Measurements from ENCODE around the gene IFIT1B. TPM values are rescaled to one million over a fixed set of nuclear protein-coding genes. Genes with fewer than 3 reads are reported as not detected.

Gene IFIT1B
- total and polyA plus RNA-seq, 2 of the 8 experiments (the other 6 are each of a cell fraction or from before 2014, with no cell fraction given): not detected

DNA sequence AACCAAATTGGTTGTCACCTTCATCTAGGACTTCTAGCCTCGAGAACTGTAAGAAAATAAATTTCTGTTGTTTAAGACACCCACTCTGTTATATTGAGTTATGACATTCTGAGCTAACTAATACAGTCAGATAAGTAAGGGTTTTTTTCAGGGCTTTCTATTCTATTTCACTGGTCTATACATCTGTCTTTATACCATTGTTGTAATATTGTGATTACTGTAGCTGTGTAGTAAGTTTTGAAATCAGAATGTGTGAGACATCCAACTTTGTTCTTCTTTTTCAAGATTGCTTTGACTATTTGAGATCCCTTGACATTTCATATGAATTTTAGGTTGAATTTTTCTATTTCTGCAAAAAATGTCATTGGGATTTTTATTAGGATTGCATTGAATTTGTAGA, 22.1 kb downstream of the IFIT1B start:
- POLR2A ChIA-PET (ENCODE audit: partially characterized antibody): no interaction called here
- H3K56ac ChIP-seq (replicated peaks; ENCODE audit: insufficient read length, low read depth, low read length): no peak overlapping the region
- FAIRE-seq (no peak), DNase-seq (ENCODE audit: low read depth in 1 of 2, low spot score in 2 of 2) (no peak)
- H2BK20ac ChIP-seq (ENCODE audit: low read length): no peak overlapping the region
- H2BK5ac ChIP-seq (ENCODE audit: low read depth, low read length): no peak overlapping the region
- H3K9ac ChIP-seq (replicated peaks in 1 of 4; ENCODE audit: extremely low read depth in 1 of 4, low read depth in 3 of 4, low read length in 3 of 4): no peak overlapping the region
- no peak overlapping the region for H2AK5ac ChIP-seq (ENCODE audit: low read depth, low read length)
- WGBS, 2 experiments (ENCODE audit: extremely low coverage in 1 of 2, insufficient coverage in 1 of 2, insufficient read length in 1 of 2, insufficient replicate concordance in 2 of 2, low coverage in 1 of 2, low lambda C conversion rate in 2 of 2, missing lambda C conversion rate in 1 of 2): 91% methylated on average over 1 of the region's 1 CpG; no CpG with 5 or more reads in 1 of the 2 experiments
- CTCF ChIA-PET (ENCODE audit: partially characterized antibody): interaction anchor here (0.6 kb wide), 1 partner anchor 33 kb away, joined by 3 read pairs; no protein-coding TSS in a partner anchor
- TF ChIP-seq CEBPB (IDR thresholded peaks at IDR 0.05; ENCODE audit: low read depth, low read length) (no peak), SP1 (IDR thresholded peaks at IDR 0.05; ENCODE audit: low read depth, low read length) (no peak)
- no peaks in the 10 kb centered on the region for H3K79me2 ChIP-seq (ENCODE audit: control insufficient read depth in 1 of 2, insufficient read depth in 2 of 2, low read length in 2 of 2)
- H4K91ac ChIP-seq (replicated peaks; ENCODE audit: insufficient read length, low read length): no peak overlapping the region
- no peak overlapping the region for H3K27ac ChIP-seq (ENCODE audit: low read depth, low read length)
- H4K8ac ChIP-seq (ENCODE audit: extremely low read depth, insufficient read depth, low read length): no peak overlapping the region
- H2BK15ac ChIP-seq (ENCODE audit: low read length): no peak overlapping the region
- H3K27me3 ChIP-seq (replicated peaks in 1 of 4; ENCODE audit: control insufficient read depth in 3 of 4, extremely low read depth in 1 of 4, insufficient read depth in 3 of 4, low read length in 3 of 4): no peaks in the 10 kb centered on the region
- no peaks in the 10 kb centered on the region for H3K79me1 ChIP-seq (ENCODE audit: low read depth, low read length)
- no peak overlapping the region for H3K4me3 ChIP-seq (ENCODE audit: extremely low read depth in 1 of 4, insufficient read depth in 2 of 4, low read depth in 3 of 4, low read length in 4 of 4)
- H2AFZ ChIP-seq (ENCODE audit: low read length): no peak overlapping the region
- no peak overlapping the region for H2BK12ac ChIP-seq (ENCODE audit: low read depth, low read length)
- H3K18ac ChIP-seq (ENCODE audit: extremely low read depth, low read length): no peak overlapping the region
- H4K20me1 ChIP-seq (replicated peaks in 1 of 2; ENCODE audit: control insufficient read depth in 1 of 2, insufficient read depth in 2 of 2, low read length in 2 of 2): no peaks in the 10 kb centered on the region
- H3K14ac ChIP-seq (ENCODE audit: insufficient read length): no peak overlapping the region
- H3K9me3 ChIP-seq (ENCODE audit: insufficient read depth in 2 of 2, low read depth in 1 of 2, low read length in 1 of 2): no peaks in the 10 kb centered on the region
- H3K23ac ChIP-seq (ENCODE audit: insufficient read length): no peak overlapping the region
- H3K23me2 ChIP-seq (ENCODE audit: low read depth, low read length): no peaks in the 10 kb centered on the region
- H3K4me1 ChIP-seq (replicated peaks in 1 of 4; ENCODE audit: control insufficient read depth in 3 of 4, insufficient read depth in 4 of 4, low read length in 3 of 4): no peaks in the 10 kb centered on the region
- H3K36me3 ChIP-seq (ENCODE audit: control insufficient read depth in 2 of 4, insufficient read depth in 4 of 4, low read length in 3 of 4): no peaks in the 10 kb centered on the region
- no peak overlapping the region for H3K4ac ChIP-seq (replicated peaks; ENCODE audit: insufficient read length, low read depth, low read length)
- no peak overlapping the region for H4K5ac ChIP-seq (ENCODE audit: insufficient read length, low read depth, low read length)
- no peak overlapping the region for H3K4me2 ChIP-seq (ENCODE audit: insufficient read depth in 1 of 2, low read depth in 2 of 2, low read length in 2 of 2)
- no peak overlapping the region for H2BK120ac ChIP-seq (replicated peaks; ENCODE audit: low read depth, low read length)

All from H1 (cell line).